Stimulated activated naive B cell treated with anti-CD40 and anti-IgM and Interleukin-4, amounts not matched to agents 10 μg/mL and 1 μg/mL and 100 μg/mL, for 72 hours (primary cell): ENCODE results near the gene IWS1.
A peak's percentile ranks its signal among the peaks of the same experiment; 100 is the strongest.
"Not testable (repeated sequence)": the region's sequence is repeated elsewhere in the genome, so short reads cannot be mapped to it uniquely, and the experiment has no call there.

Experiments
- ATAC-seq, 2 donors: fragments of 150-1000 bp; cut with Tn5 transposase; replicated peaks; 2 replicates each; pipeline ENCODE4 v1.10.0; 2021; ENCODE audit warnings: moderate library complexity in 1 of 2
- DNase-seq: peaks from one replicate; pipeline ENCODE4 v3.0.0; 2021
- H3K27ac Mint-ChIP-seq: one replicate; pipeline ENCODE4 v1.8.0; 2022; ENCODE audit warnings: mild to moderate bottlenecking, mixed read lengths
- H3K27me3 Mint-ChIP-seq, 2 donors: one replicate each; pipeline ENCODE4 v1.8.0; 2022; ENCODE audit warnings: mixed read lengths in 2 of 2
- H3K36me3 Mint-ChIP-seq, 2 donors: one replicate each; pipeline ENCODE4 v1.8.0; 2022; ENCODE audit warnings: mixed read lengths in 2 of 2, mild to moderate bottlenecking in 1 of 2
- H3K4me1 Mint-ChIP-seq, 2 donors: one replicate each; pipeline ENCODE4 v1.8.0; 2022; ENCODE audit warnings: mixed read lengths in 2 of 2, mild to moderate bottlenecking in 1 of 2
- H3K4me3 Mint-ChIP-seq, 2 donors: one replicate each; pipeline ENCODE4 v1.8.0; 2022; ENCODE audit warnings: mild to moderate bottlenecking in 2 of 2, mixed read lengths in 2 of 2, moderate library complexity in 1 of 2
- H3K9me3 Mint-ChIP-seq, 2 donors: one replicate each; pipeline ENCODE4 v1.8.0; 2022; ENCODE audit warnings: mixed read lengths in 2 of 2, mild to moderate bottlenecking in 1 of 2

IWS1 gene

GRCh38 chr2:127526132-127527000 is at the start of gene IWS1:
IWS1 (minus strand) TSS chr2:127526489; CDS start chr2:127526208, 281 bp downstream.
- Mint-ChIP-seq H3K9me3 (peaks cover 4% of the 10 kb centered on the region in 2 donors), H3K36me3 (peaks cover 4 to 6% of the 10 kb centered on the region in 2 donors), H3K4me3 (peak within 1 kb of the TSS; percentile 97 to 98), H3K27ac (peak within 1 kb of the TSS; percentile 98), H3K27me3 (no peaks in the 10 kb centered on the region), H3K4me1 (peaks cover 17 to 28% of the 10 kb centered on the region in 2 donors)
- ATAC-seq (peak; percentile 92), DNase-seq (peak; percentile 90)

- peak overlapping the region; percentile 76 for H3K27ac Mint-ChIP-seq
- no peaks in the 10 kb centered on the region for H3K9me3 Mint-ChIP-seq
- ATAC-seq: no peak
- DNase-seq: no peak
- H3K4me1 Mint-ChIP-seq: peaks cover 38 to 61% of the 10 kb centered on the region in 2 donors
- H3K36me3 Mint-ChIP-seq: peaks cover 0 to 3% of the 10 kb centered on the region in 2 donors
- H3K27me3 Mint-ChIP-seq: no peaks in the 10 kb centered on the region
- peak overlapping the region; percentile 20 to 36 for H3K4me3 Mint-ChIP-seq
Measured at GRCh38 chr2:127575941-127576432, 49.7 kb upstream of the IWS1 start.

DNA sequence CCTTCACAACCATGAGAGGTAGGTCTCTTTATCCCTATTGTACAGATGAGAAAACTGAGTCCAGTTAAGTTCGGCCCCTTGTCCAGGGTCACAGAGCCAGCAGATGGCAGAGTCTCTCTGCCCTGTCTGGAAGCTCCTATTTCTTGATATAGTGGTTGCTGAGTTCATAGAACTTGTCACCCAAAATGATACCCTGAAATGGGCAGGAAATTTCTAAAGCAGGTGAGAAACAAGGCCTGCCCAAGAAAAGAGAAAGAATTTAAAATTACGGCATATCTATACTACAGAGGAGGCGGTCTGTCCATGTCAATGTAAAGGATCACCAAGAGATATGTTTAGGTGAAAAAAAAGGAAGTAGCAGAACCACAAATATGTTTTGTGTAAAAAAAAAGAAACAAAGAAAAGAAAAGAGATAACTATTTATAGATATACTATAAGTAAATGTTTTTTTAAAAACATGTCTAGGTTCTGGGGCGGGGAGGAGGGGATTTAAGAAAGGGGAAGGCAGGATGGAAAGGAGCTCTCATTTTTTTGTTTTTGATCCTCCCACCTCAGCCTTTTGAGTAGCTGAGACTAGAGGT is 49.0 kb upstream of the IWS1 start:
- H3K4me1 Mint-ChIP-seq: peaks cover 43 to 61% of the 10 kb centered on the region in 2 donors
- peak; percentile 39 to 51 for ATAC-seq
- no peaks in the 10 kb centered on the region for H3K27me3 Mint-ChIP-seq
- peaks cover 0 to 3% of the 10 kb centered on the region in 2 donors for H3K36me3 Mint-ChIP-seq
- peak overlapping the region; percentile 5 to 20 for H3K4me3 Mint-ChIP-seq
- no peaks in the 10 kb centered on the region for H3K9me3 Mint-ChIP-seq
- peak overlapping the region; percentile 60 for H3K27ac Mint-ChIP-seq
- DNase-seq: no peak

DNA sequence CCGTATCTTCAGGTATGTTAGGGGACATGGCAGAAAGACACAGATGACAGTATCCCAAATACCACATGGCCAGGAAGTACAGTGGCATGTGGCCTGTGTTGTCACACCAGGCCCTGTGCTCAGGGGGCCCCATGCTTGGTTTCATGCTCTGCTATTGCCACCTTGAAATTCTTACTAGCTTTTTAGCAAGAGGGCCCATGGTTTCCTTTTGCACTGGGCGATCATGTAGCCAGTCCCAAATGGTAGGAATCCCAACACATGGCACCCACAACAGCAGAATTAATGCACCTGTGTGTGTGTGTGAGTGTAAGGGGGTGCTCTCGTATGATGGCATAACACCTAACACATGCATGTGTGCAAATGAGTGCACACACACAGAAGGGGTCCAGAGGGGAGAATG is 48.4 kb upstream of the IWS1 start:
- DNase-seq (no peak), ATAC-seq (no peak)
- no peak overlapping the region for H3K4me3 Mint-ChIP-seq
- peaks cover 0 to 3% of the 10 kb centered on the region in 2 donors for H3K36me3 Mint-ChIP-seq
- H3K9me3 Mint-ChIP-seq: no peaks in the 10 kb centered on the region
- no peaks in the 10 kb centered on the region for H3K27me3 Mint-ChIP-seq
- peaks cover 43 to 61% of the 10 kb centered on the region in 2 donors for H3K4me1 Mint-ChIP-seq
- H3K27ac Mint-ChIP-seq: no peak overlapping the region

DNA sequence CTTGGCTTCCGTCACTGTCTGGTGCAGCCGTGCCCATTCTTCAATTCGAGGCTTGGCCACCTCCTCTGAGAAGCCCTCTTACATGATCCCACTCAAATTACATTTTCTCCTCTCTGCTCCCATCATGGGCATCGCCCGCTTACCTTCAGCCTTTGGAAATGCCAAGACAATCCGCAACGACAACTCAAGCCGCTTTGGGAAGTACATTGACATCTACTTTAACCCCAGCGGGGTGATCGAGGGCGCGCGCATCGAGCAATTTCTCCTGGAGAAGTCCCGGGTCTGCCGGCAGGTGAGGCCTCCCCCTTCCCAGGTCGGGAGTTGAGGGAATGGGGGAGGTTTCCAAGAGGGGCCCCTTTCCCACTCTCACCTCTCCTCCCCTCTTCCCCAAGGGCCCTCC is 47.5 kb upstream of the IWS1 start:
- no peak for ATAC-seq
- H3K4me1 Mint-ChIP-seq: peaks cover 43 to 61% of the 10 kb centered on the region in 2 donors
- H3K36me3 Mint-ChIP-seq: peaks cover 0 to 3% of the 10 kb centered on the region in 2 donors
- no peak overlapping the region for H3K27ac Mint-ChIP-seq
- no peaks in the 10 kb centered on the region for H3K27me3 Mint-ChIP-seq
- no peak overlapping the region for H3K4me3 Mint-ChIP-seq
- DNase-seq: no peak
- H3K9me3 Mint-ChIP-seq: no peaks in the 10 kb centered on the region

- Mint-ChIP-seq H3K4me1 (peaks cover 40 to 57% of the 10 kb centered on the region in 2 donors), H3K4me3 (no peak overlapping the region), H3K27me3 (no peaks in the 10 kb centered on the region), H3K36me3 (peaks cover 0 to 3% of the 10 kb centered on the region in 2 donors), H3K9me3 (no peaks in the 10 kb centered on the region), H3K27ac (no peak overlapping the region)
- DNase-seq: no peak
- no peak for ATAC-seq
Measured at GRCh38 chr2:127573298-127573697, 47.0 kb upstream of the IWS1 start.

- ATAC-seq (no peak), DNase-seq (no peak)
- Mint-ChIP-seq H3K27ac (no peak overlapping the region), H3K27me3 (no peaks in the 10 kb centered on the region), H3K4me3 (no peak overlapping the region), H3K4me1 (peaks cover 36 to 52% of the 10 kb centered on the region in 2 donors), H3K9me3 (no peaks in the 10 kb centered on the region), H3K36me3 (peaks cover 0 to 3% of the 10 kb centered on the region in 2 donors)
Measured at GRCh38 chr2:127572841-127573240, 46.6 kb upstream of the IWS1 start.

DNA sequence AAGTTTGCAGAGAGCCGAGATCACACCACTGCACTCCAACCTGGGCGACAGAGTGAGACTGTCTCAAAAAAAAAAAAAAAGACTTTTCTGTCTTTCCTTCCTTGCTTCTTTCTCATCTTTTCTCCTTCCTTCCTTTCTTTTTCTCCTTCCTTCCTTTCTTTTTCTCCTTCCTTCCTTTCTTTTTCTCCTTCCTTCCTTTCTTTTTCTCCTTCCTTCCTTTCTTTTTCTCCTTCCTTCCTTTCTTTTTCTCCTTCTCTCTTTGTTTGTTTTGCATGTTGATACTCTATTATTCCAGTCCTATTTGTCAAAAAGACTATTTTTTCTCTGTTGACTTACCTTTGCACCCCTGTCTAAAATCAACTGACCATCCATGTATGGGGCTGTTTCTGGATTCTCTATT is 46.1 kb upstream of the IWS1 start:
- H3K9me3 Mint-ChIP-seq, H3K4me3 Mint-ChIP-seq, ATAC-seq, H3K27me3 Mint-ChIP-seq, H3K27ac Mint-ChIP-seq, DNase-seq, H3K36me3 Mint-ChIP-seq: not testable (repeated sequence)
- peaks cover 31 to 47% of the 10 kb centered on the region in 2 donors for H3K4me1 Mint-ChIP-seq

DNA sequence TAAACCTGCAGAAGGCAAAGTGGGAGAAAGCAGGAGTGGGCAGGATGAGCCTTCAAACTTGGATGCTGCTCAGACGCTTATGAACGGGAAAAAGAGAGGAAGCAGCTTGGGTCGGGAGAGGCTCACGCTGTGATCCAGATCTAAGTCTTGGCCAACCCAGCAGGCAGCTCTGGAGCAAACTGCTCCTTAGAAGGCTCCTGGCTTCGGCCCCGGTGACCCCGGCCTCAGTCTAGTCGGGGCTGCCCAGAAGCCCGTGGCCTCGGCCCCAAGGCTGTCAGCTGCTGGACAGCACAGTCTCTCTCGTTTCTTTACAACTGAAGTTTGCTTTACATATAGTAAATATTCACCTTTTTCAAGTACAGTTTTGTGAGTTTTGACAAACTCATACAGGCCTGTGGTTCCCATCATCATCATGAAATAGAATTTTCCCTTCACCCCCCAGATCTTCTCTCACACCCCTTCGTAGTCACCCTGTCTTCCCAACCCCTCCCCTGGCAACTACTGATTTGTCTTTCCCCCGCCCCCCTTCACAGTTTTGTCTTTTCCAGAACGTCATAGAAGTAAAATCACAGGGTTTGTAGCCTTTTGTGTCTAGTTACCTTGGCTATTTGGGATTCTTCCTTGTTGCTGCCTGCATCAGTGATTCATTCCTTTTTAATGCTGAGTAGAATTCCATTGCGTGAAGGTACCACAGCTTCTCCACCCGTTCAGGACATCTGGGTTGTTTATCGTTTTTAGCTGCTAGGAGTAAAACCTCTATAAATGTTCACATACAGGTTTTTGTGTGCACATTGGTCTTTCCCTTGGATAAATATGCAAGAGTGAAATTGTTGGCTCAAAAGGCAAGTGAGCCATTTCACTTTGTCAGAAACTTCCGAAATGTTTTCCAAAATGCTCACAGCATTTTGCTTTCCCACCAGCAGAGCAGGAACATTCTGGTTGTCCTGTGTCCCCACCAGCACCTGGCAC is 44.3 kb upstream of the IWS1 start:
- DNase-seq (no peak), ATAC-seq (no peak)
- H3K27ac Mint-ChIP-seq: peak overlapping the region; percentile 38
- H3K4me3 Mint-ChIP-seq: no peak overlapping the region
- H3K4me1 Mint-ChIP-seq: peaks cover 19 to 38% of the 10 kb centered on the region in 2 donors
- no peaks in the 10 kb centered on the region for H3K36me3 Mint-ChIP-seq
- H3K9me3 Mint-ChIP-seq: no peaks in the 10 kb centered on the region
- H3K27me3 Mint-ChIP-seq: no peaks in the 10 kb centered on the region

DNA sequence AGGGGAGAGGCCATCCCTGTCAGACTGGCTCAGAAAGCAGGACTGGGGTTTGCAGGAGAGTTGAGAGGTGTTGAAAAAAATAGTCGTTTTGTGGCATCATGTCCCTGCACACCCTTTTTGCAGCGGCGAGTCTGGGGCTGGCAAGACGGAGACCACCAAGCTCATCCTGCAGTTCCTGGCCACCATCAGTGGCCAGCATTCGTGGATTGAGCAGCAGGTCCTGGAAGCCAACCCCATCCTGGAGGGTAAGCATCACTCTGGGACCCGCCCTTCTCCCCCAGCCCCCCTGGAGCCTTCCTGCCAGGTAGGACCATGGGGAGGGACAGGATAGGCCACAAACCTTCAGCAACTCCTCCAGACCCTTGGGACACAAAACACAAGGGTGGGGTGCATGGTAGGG is 43.4 kb upstream of the IWS1 start:
- ATAC-seq: no peak
- H3K27me3 Mint-ChIP-seq: no peaks in the 10 kb centered on the region

DNA sequence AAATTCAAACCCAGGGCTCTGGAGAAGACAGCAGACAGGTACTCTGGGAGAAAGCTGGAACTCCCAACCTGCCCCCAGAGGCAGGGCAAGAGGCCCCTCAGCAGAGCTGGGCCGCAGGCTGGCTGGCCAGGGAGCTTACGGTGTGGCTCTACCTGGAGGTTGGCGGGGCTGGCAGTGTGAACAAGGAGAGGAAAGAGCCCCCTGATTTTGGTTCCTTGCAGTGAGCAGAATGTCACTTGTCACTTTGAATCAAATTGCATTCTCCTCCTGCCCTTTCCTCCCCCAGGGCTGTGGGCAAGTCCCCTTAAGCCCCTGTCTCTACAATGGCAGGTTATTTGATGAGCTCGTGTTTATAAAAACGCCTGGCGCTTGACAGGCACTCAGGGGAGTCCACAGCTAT is 41.8 kb upstream of the IWS1 start:
- ATAC-seq (no peak), DNase-seq (no peak)
- H3K27me3 Mint-ChIP-seq: no peaks in the 10 kb centered on the region
- H3K9me3 Mint-ChIP-seq: no peaks in the 10 kb centered on the region
- H3K27ac Mint-ChIP-seq: peak overlapping the region; percentile 17
- peaks cover 20 to 32% of the 10 kb centered on the region in 2 donors for H3K4me1 Mint-ChIP-seq
- no peak overlapping the region for H3K4me3 Mint-ChIP-seq
- H3K36me3 Mint-ChIP-seq: no peaks in the 10 kb centered on the region

More for the DNA sequence above, 43.4 kb upstream of the IWS1 start:
- H3K4me3 Mint-ChIP-seq: no peak overlapping the region
- peaks cover 13 to 29% of the 10 kb centered on the region in 2 donors for H3K4me1 Mint-ChIP-seq
- H3K36me3 Mint-ChIP-seq: no peaks in the 10 kb centered on the region
- no peaks in the 10 kb centered on the region for H3K9me3 Mint-ChIP-seq
- no peak for DNase-seq
- no peak overlapping the region for H3K27ac Mint-ChIP-seq

- H3K36me3 Mint-ChIP-seq: peaks cover 0 to 3% of the 10 kb centered on the region in 2 donors
- peaks cover 22 to 30% of the 10 kb centered on the region in 2 donors for H3K4me1 Mint-ChIP-seq
- peaks cover 0 to 4% of the 10 kb centered on the region in 2 donors for H3K9me3 Mint-ChIP-seq
- no peak overlapping the region for H3K27ac Mint-ChIP-seq
- no peaks in the 10 kb centered on the region for H3K27me3 Mint-ChIP-seq
- no peak overlapping the region for H3K4me3 Mint-ChIP-seq
- DNase-seq (no peak), ATAC-seq (no peak)
Measured at GRCh38 chr2:127567351-127567854, 41.1 kb upstream of the IWS1 start.

DNA sequence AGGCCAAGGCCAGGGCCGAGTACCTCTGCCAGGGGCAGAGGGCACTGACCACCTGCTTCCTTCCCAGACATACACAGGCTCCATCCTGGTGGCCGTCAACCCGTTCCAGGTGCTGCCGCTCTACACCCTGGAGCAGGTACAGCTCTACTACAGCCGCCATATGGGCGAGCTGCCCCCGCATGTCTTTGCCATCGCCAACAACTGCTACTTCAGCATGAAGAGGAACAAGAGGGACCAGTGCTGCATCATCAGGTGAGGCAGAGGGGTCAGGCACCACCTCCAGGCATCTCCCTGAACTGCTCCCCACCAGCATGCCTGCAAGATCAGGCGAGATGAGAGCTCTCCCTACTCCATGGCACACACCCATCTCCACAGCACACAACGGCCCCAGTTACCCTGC is 40.3 kb upstream of the IWS1 start:
- no peaks in the 10 kb centered on the region for H3K27me3 Mint-ChIP-seq
- peaks cover 21 to 27% of the 10 kb centered on the region in 2 donors for H3K4me1 Mint-ChIP-seq
- H3K36me3 Mint-ChIP-seq: peaks cover 0 to 3% of the 10 kb centered on the region in 2 donors
- H3K27ac Mint-ChIP-seq: no peak overlapping the region
- no peak overlapping the region for H3K4me3 Mint-ChIP-seq
- no peak for DNase-seq
- no peak for ATAC-seq
- peaks cover 0 to 4% of the 10 kb centered on the region in 2 donors for H3K9me3 Mint-ChIP-seq

DNA sequence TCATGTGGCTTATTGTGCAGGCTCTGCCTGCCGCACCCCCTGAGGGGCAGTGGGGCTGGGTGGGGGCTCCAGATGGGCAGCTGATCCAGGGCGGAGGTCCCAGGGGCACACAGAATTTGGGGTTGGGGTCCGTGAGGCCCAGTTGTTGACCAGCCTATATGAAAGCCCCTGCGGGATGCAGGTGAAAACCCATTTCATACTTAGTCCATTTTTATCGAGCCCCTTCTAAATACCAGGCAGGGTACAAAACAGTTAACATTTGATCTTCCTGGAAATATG is 39.8 kb upstream of the IWS1 start:
- Mint-ChIP-seq H3K36me3 (peaks cover 0 to 3% of the 10 kb centered on the region in 2 donors), H3K4me1 (peaks cover 21 to 27% of the 10 kb centered on the region in 2 donors), H3K4me3 (no peak overlapping the region), H3K27ac (no peak overlapping the region), H3K9me3 (peaks cover 0 to 4% of the 10 kb centered on the region in 2 donors), H3K27me3 (no peaks in the 10 kb centered on the region)
- ATAC-seq: no peak
- DNase-seq: no peak
